RWPE1 (cell line): Measurements from ENCODE around the gene MEGF6.
"Not testable (repeated sequence)": the region's sequence is repeated elsewhere in the genome, so short reads cannot be mapped to it uniquely, and the experiment has no call there.

Source experiments
- CTCF ChIA-PET: fragments of 350-600 bp; sonication (Branson Sonifier 250); formaldehyde crosslinking; extraction: SDS; loops from one replicate; lab custom pipeline; 2021; lab: Yijun Ruan, JAX
- POLR2A ChIA-PET: fragments of 400-600 bp; formaldehyde crosslinking; extraction: SDS; loops from one replicate; lab custom pipeline; 2020; ENCODE audit warnings: antibody characterized with exemption; ENCODE audit not compliant: low non-redundant PET; lab: Yijun Ruan, JAX
- DNase-seq: peaks from one replicate; pipeline ENCODE4 v3.0.0; 2012; ENCODE audit warnings: low spot score
- H3K27ac ChIP-seq: fragments of 450-650 bp; 2 replicates; pipeline ENCODE4 v1.5.1; 2017
- TF ChIP-seq, protein P1 (sequence below): fragments of 450-650 bp; conservative IDR thresholded peaks from 2 replicates; pipeline ENCODE4 v1.5.1; 2017; ENCODE audit warnings: low read depth, mild to moderate bottlenecking

The MEGF6 gene

DNA sequence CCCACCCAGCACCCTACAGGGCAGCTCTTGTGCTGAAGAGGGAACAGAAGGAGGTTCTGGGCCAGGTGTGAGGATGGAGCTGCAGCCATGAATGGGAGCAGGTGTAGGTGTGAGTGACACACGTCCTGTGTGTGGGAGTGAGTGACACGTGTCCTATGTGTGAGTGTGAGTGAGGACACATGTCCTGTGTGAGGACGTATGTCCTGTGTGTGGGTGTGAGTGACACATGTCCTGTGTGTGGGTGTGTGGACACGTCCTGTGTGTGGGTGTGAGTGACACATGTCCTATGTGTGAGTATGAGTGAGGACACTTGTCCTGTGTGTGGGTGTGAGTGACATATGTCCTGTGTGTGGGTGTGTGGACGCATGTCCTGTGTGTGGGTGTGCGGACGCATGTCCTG lies 26.4 kb downstream of the MEGF6 start:
- H3K27ac ChIP-seq = no peak overlapping the region
- TF ChIP-seq, protein P1, sequence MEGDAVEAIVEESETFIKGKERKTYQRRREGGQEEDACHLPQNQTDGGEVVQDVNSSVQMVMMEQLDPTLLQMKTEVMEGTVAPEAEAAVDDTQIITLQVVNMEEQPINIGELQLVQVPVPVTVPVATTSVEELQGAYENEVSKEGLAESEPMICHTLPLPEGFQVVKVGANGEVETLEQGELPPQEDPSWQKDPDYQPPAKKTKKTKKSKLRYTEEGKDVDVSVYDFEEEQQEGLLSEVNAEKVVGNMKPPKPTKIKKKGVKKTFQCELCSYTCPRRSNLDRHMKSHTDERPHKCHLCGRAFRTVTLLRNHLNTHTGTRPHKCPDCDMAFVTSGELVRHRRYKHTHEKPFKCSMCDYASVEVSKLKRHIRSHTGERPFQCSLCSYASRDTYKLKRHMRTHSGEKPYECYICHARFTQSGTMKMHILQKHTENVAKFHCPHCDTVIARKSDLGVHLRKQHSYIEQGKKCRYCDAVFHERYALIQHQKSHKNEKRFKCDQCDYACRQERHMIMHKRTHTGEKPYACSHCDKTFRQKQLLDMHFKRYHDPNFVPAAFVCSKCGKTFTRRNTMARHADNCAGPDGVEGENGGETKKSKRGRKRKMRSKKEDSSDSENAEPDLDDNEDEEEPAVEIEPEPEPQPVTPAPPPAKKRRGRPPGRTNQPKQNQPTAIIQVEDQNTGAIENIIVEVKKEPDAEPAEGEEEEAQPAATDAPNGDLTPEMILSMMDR = no peak
- DNase-seq = no peak
- CTCF ChIA-PET = no interaction called here
- POLR2A ChIA-PET = no interaction called here

DNA sequence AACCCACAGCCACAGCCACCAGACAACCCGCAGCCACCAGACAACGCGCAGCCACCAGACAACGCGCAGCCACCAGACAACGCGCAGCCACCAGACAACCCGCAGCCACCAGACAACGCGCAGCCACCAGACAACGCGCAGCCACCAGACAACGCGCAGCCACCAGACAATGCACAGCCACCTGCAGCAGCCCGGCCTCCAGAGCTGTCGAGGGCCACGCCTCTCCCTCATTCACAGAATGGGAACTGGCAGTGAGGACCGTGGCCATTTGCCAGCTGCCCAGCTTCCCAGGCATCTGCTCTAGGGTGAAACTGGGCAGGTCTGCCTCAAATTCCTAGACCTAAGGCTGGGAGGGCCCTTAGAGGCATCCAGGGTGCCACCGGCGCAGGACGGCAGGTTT lies 27.6 kb downstream of the MEGF6 start:
- DNase-seq, H3K27ac ChIP-seq, POLR2A ChIA-PET, CTCF ChIA-PET: not testable (repeated sequence)

DNA sequence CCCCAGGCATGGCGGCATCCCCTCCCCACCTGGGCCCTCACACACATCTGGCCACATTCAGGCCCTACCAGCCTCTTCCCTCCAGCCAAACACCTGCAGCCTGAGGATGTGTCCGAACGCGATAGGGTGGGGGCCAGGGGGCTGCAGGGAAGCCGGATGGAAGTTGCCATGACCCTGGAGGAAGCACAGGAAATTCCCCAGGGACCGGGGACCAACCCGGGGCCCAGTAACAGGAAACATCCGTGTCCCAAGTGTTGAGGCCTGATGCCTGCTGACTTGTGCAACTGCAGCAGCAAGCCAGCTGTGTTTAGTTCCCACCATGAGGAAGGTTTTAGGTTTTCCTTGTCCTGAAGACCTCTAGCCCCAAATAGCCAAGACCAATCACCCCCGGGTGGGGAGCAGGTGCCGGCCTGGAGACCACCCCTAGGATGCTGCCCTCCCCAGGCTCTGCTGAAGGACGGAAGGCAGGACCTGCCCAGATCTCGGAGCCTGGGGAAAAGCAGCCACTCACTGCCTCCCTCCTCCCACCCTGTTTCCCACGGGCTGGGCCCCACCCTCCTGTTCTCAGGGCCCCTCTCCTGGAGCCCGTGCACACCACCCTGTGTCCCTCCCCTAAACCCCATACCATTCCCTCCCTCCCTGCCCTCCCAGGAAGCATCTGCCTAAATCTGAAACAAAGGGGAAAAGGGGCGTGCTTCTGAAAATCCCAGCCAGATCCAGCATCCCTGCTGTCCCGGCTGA lies 29.8 kb downstream of the MEGF6 start:
- ChIA-PET CTCF (no interaction called here), POLR2A (no interaction called here)
- no peak overlapping the region for H3K27ac ChIP-seq
- TF ChIP-seq, protein P1 = no peak
- DNase-seq = no peak

DNA sequence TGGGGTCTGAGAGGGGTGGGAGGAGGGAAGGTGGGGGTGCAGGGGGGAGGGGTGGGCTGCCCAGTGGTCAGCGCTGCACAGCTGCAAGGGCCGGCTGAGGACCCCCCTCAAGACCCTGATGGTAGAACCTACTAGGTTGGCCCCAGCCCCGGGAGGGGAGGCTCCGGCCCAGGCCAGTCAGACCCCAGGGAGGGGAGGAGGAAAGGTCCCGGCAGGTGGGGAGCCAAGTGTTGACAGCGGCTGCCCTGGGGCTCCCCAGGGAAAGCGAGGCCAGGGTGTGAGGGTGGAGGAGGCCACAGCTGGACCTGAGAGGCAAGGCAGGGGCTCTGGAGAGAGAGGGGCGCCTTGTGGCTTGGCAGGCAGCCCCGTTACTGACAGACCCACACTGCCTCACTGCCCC lies 31.1 kb downstream of the MEGF6 start:
- no peak overlapping the region for H3K27ac ChIP-seq
- TF ChIP-seq, protein P1 = no peak
- CTCF ChIA-PET = no interaction called here
- no peak for DNase-seq
- POLR2A ChIA-PET = no interaction called here

DNA sequence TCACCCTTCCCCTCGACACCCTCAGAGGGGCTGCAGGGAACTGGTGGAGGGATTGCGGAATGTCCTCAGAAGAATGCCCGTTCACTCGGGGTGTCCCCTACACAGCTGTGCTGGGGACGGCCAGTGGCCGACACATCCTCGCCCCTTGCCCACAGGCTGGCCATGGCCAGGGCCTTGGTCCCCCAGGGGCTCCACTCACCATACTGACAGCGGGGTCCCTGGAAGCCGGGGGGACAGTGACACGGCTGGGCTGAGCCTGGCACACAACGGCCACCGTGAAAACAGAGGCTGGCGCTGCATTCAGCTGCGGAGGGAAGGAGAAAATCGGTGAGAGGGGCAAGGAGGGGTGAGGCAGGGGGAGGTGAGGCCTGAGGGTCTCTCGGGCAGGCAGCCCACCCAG lies 31.7 kb downstream of the MEGF6 start:
- CTCF ChIA-PET = no interaction called here
- TF ChIP-seq, protein P1 = no peak

DNA sequence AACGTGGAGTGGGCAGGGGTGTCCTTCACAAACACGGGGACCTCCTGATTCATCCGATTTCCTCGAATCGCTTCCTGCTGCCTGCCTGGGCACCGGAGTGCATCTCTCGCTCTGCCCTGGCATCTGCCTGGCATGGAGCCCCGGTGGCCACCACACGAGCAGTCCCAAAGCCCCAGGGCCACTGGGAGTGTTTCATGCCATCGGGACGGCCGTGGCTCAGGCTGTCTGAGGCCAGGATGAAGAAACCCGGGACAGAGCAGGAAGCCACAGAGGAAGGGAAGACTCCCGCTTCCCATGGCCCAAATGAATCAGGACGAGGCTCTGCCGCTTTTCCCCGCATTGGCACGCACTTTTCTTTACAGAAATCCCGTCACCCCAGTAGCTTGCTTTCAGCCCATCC lies 32.4 kb downstream of the MEGF6 start:
- TF ChIP-seq, protein P1 = no peak
- no peak overlapping the region for H3K27ac ChIP-seq
- DNase-seq = no peak
- POLR2A ChIA-PET = no interaction called here
- CTCF ChIA-PET = interaction anchor here (0.6 to 1.3 kb wide), 3 partner anchors 10 to 1012 kb away, joined by 3 to 5 read pairs (median 4); no protein-coding TSS in a partner anchor

More for the DNA sequence above, 31.7 kb downstream of the MEGF6 start:
- POLR2A ChIA-PET = no interaction called here
- no peak for DNase-seq
- H3K27ac ChIP-seq = no peak overlapping the region

DNA sequence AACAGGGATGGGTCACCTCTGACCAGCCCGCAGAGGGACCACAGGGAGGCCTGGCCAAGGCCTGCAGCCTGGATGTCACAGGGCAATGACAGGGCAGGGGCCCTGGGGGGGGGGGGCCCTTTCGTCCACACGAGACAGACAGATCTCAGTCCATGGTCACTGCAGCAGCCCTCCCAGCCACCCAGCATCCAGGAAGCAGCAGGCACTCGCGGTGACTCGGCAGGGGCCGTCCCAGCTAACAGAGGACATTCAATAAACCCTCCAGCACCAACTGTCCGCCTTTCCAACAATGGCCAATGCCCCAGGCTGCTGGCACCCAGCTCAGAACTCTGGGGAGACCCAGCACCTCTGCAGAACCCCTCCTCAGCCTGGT lies 32.9 kb downstream of the MEGF6 start:
- CTCF ChIA-PET = interaction anchor here (0.6 to 1.3 kb wide), 3 partner anchors 10 to 1012 kb away, joined by 3 to 5 read pairs (median 4); no protein-coding TSS in a partner anchor
- POLR2A ChIA-PET = no interaction called here
- DNase-seq = no peak
- H3K27ac ChIP-seq = no peak overlapping the region
- TF ChIP-seq, protein P1 = no peak
